ENCODE measurements around the gene PCDHB5. TPM values are rescaled to one million over a fixed set of nuclear protein-coding genes. Genes with fewer than 3 reads are reported as not detected.

The PCDHB5 gene
- total and polyA plus RNA-seq, 2 donors (not counting 1 experiment from before 2014, with no cell fraction given): not detected

DNA sequence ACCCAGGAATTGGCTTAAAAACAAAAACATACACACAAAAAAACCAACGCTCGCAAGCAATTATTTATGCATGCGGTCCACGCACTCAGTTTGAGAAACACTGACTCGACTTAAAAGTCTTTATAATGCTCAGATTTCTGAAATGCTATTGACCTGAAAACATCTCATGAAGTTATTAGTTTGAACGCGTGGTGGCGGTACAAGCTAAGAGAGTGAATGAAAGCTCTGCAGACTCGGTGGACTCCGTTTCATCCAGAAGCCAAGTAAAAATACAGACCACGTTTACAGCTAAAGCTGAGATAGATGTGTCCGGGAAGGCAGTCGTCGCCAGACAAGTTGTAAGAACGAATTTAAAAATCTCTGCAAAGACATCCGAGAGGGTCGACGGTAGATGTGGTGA lies 14.8 kb downstream of the PCDHB5 start, which contains the start of gene PCDHB6:
Gene PCDHB6, plus strand, starts transcription at position 246 of the 400 bp plus-strand sequence. CDS start 201 bp downstream, outside the sequence.
- Histone ChIP-seq H3K4me1 (ENCODE audit: control insufficient read depth in 2 of 2, insufficient read depth in 2 of 2, low read length in 2 of 2) (no peaks in the 10 kb centered on the region), H3K27me3 (replicated peaks in 1 of 4; ENCODE audit: control extremely low read depth in 1 of 4, control insufficient read depth in 3 of 4, insufficient read depth in 4 of 4, low read length in 3 of 4) (peaks cover 0 to 6% (median 2%) of the 10 kb centered on the region in 4 experiments), H3K9me3 (ENCODE audit: control extremely low read depth in 1 of 3, control insufficient read depth in 2 of 3, insufficient read depth in 1 of 3, low read length in 2 of 3) (peaks cover 0 to 26% (median 9%) of the 10 kb centered on the region in 3 donors), H3K27ac (ENCODE audit: low read length in 2 of 2) (no peak within 1 kb of the TSS), H3K79me2 (ENCODE audit: control insufficient read depth, insufficient read depth, low read length) (no peaks in the 10 kb centered on the region), H3K9ac (ENCODE audit: low read length) (no peak within 1 kb of the TSS), H4K20me1 (ENCODE audit: control insufficient read depth, insufficient read depth, low read length, poor library complexity, severe bottlenecking) (no peaks in the 10 kb centered on the region), H2AFZ (ENCODE audit: insufficient read depth, low read depth, low read length, poor library complexity, severe bottlenecking) (peak within 1 kb of the TSS; percentile 17), H3K36me3 (replicated peaks in 1 of 2; ENCODE audit: control extremely low read depth in 1 of 2, control insufficient read depth in 1 of 2, extremely low read depth in 1 of 2, insufficient read depth in 2 of 2, low read length in 1 of 2) (no peaks in the 10 kb centered on the region), H3K4me3 (ENCODE audit: control extremely low read depth in 1 of 5, extremely low read depth in 1 of 5, insufficient read depth in 1 of 5, low read depth in 2 of 5, low read length in 4 of 5) (no peak within 1 kb of the TSS), H3K4me2 (replicated peaks; ENCODE audit: low read depth, low read length, poor library complexity, severe bottlenecking) (no peak within 1 kb of the TSS)
- ATAC-seq (ENCODE audit: low read depth) (no peak), DNase-seq (no peak)
- TF ChIP-seq, protein P1, sequence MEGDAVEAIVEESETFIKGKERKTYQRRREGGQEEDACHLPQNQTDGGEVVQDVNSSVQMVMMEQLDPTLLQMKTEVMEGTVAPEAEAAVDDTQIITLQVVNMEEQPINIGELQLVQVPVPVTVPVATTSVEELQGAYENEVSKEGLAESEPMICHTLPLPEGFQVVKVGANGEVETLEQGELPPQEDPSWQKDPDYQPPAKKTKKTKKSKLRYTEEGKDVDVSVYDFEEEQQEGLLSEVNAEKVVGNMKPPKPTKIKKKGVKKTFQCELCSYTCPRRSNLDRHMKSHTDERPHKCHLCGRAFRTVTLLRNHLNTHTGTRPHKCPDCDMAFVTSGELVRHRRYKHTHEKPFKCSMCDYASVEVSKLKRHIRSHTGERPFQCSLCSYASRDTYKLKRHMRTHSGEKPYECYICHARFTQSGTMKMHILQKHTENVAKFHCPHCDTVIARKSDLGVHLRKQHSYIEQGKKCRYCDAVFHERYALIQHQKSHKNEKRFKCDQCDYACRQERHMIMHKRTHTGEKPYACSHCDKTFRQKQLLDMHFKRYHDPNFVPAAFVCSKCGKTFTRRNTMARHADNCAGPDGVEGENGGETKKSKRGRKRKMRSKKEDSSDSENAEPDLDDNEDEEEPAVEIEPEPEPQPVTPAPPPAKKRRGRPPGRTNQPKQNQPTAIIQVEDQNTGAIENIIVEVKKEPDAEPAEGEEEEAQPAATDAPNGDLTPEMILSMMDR (IDR thresholded peaks at IDR 0.05): no peak
- no peak for TF ChIP-seq EZH2 (IDR thresholded peaks at IDR 0.05; ENCODE audit: borderline replicate concordance, insufficient read depth, low read depth, low read length, poor library complexity, severe bottlenecking)
- CTCF ChIA-PET: interaction anchor here (0.9 kb wide), 1 partner anchor 414 kb away, joined by 3 read pairs; no protein-coding TSS in a partner anchor
- POLR2A ChIA-PET: no interaction called here
- peaks cover 17% of the 10 kb centered on the region for H3K27me3 Mint-ChIP-seq
- no peaks in the 10 kb centered on the region for H3K4me1 Mint-ChIP-seq
- no peaks in the 10 kb centered on the region for H3K9me3 Mint-ChIP-seq (ENCODE audit: insufficient read depth)
- H3K4me3 Mint-ChIP-seq: no peak within 1 kb of the TSS
- 24% methylated on average over 15 of the region's 18 CpGs for WGBS (ENCODE audit: insufficient coverage)
- intact Hi-C loops (cut with micrococcal nuclease): no loop called here
- H3K27ac Mint-ChIP-seq: no peak within 1 kb of the TSS

GRCh38 chr5:141150224-141150992 lies 15.4 kb downstream of the PCDHB5 start:
- no peaks in the 10 kb centered on the region for H3K79me2 ChIP-seq (ENCODE audit: control insufficient read depth, insufficient read depth, low read length)
- Mint-ChIP-seq H3K9me3 (ENCODE audit: insufficient read depth) (no peaks in the 10 kb centered on the region), H3K4me3 (no peak overlapping the region), H3K27me3 (peaks cover 19% of the 10 kb centered on the region), H3K27ac (no peak overlapping the region), H3K4me1 (no peaks in the 10 kb centered on the region)
- peaks cover 0 to 6% (median 2%) of the 10 kb centered on the region in 4 experiments for H3K27me3 ChIP-seq (replicated peaks in 1 of 4; ENCODE audit: control extremely low read depth in 1 of 4, control insufficient read depth in 3 of 4, insufficient read depth in 4 of 4, low read length in 3 of 4)
- no peak overlapping the region for H3K27ac ChIP-seq (ENCODE audit: low read length in 2 of 2)
- ChIA-PET POLR2A (no interaction called here), CTCF (interaction anchor here (0.9 kb wide), 1 partner anchor 414 kb away, joined by 3 read pairs; no protein-coding TSS in a partner anchor)
- H3K4me2 ChIP-seq (replicated peaks; ENCODE audit: low read depth, low read length, poor library complexity, severe bottlenecking): no peak overlapping the region
- H3K9ac ChIP-seq (ENCODE audit: low read length): no peak overlapping the region
- WGBS (ENCODE audit: insufficient coverage): 51% methylated on average over 33 of the region's 33 CpGs
- DNase-seq (no peak), ATAC-seq (ENCODE audit: low read depth) (no peak)
- H3K36me3 ChIP-seq (replicated peaks in 1 of 2; ENCODE audit: control extremely low read depth in 1 of 2, control insufficient read depth in 1 of 2, extremely low read depth in 1 of 2, insufficient read depth in 2 of 2, low read length in 1 of 2): no peaks in the 10 kb centered on the region
- H3K4me1 ChIP-seq (ENCODE audit: control insufficient read depth in 2 of 2, insufficient read depth in 2 of 2, low read length in 2 of 2): no peaks in the 10 kb centered on the region
- intact Hi-C loops (cut with micrococcal nuclease): no loop called here
- no peak overlapping the region for H3K4me3 ChIP-seq (ENCODE audit: control extremely low read depth in 1 of 5, extremely low read depth in 1 of 5, insufficient read depth in 1 of 5, low read depth in 2 of 5, low read length in 4 of 5)
- H2AFZ ChIP-seq (ENCODE audit: insufficient read depth, low read depth, low read length, poor library complexity, severe bottlenecking): peak overlapping the region; percentile 17
- peaks cover 0 to 29% (median 9%) of the 10 kb centered on the region in 3 donors for H3K9me3 ChIP-seq (ENCODE audit: control extremely low read depth in 1 of 3, control insufficient read depth in 2 of 3, insufficient read depth in 1 of 3, low read length in 2 of 3)
- H4K20me1 ChIP-seq (ENCODE audit: control insufficient read depth, insufficient read depth, low read length, poor library complexity, severe bottlenecking): no peaks in the 10 kb centered on the region
- TF ChIP-seq, protein P1 (IDR thresholded peaks at IDR 0.05): no peak
- TF ChIP-seq EZH2 (IDR thresholded peaks at IDR 0.05; ENCODE audit: borderline replicate concordance, insufficient read depth, low read depth, low read length, poor library complexity, severe bottlenecking): no peak

Measured in B cell (primary cell).